Measurements from ENCODE around the gene SNX17.
A peak's percentile ranks its signal among the peaks of the same experiment; 100 is the strongest.
"Not testable (repeated sequence)": the region's sequence is repeated elsewhere in the genome, so short reads cannot be mapped to it uniquely, and the experiment has no call there.

The SNX17 gene

DNA sequence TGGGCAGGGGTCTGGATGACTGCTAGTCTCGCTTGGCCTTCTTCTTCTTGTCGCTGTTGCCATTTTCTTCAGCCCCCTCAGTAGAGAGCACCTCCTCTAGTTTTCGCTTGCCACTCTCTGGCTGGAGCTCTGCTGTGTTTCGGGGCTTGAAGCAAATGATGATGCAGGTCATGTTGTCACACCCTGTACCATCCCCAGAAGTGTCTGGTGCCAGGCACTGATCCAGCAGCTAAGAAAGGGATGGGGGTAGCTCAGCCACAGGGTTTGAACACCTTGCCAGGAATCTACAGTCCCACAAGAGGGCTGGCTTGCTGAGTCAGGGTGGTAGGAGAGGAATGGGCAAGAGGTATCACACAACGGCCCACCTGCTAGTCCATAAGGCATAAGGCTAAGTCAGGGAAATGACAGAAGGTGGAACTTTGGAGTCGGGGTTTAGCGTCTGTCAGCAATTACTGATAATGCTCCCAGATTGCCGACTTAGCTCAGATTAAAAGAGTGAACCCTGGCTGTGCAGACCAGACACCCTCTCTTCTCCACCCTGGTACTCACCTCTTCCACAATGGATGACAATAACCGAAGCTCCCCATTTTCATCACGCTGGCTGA is 11.3 kb downstream of the SNX17 start:
- intact Hi-C loops (cut with DNase I), result no loop called here
- DNase-seq, result no peak

DNA sequence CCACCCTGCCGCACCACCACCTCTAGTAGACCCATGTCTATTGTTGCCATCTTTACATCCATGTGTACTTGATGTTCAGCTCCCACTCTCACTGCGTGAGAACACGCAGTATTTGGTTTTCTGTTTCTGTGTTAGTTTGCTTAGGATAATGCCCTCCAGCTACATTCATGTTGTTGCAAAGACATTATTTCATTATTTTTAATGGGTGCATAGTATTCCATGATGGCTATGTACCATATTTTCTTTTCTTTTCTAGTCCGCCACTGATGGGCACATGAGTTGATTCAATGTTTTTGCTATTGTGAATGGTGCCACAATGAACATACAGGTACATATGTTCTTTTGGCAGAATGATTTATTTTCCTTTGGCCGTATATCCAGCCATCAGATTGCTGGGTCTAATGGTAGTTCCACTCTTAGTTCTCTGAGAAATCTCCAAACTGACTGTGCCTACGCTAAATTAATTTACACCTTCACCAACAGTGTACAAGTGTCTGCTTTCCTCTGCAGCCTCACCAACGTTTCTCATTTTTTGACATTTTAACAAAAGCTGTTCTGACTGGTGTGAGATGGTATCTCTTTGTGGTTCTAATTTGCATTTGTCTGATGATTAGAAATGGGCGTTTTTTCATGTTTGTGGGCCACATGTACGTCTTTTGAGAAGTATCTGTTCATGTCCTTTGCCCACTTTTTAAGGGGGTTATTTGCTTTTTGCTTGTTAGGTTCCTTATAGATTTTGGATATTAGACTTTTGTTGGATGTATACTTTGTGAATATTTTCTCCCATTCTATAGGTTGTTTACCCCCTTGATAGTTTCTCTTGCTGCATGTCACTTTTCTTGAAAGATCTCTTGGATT is 20.6 kb downstream of the SNX17 start:
- no peak for DNase-seq
- intact Hi-C loops (cut with DNase I), result no loop called here

DNA sequence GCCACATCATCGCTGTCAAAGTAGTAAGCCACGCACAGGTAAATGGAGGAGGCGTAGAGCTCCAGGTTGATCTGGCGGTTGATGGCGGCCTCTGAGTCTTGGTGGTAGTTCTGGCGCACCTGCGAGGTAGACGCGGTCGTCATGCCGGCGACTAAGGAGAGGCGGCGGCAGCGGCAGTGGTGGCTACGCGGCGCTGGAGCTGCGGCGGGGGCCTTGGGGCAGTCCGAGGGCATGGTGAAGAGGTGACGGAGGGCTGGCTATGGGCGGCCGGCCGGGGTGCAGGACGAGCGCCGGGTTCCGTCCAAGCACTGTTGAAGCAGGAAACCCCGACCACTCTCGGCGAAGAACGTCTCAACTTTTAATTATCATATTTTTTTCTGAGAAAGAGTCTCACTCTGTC is 22.8 kb downstream of the SNX17 start:
- DNase-seq, result no peak
- intact Hi-C loops (cut with DNase I), result no loop called here

DNA sequence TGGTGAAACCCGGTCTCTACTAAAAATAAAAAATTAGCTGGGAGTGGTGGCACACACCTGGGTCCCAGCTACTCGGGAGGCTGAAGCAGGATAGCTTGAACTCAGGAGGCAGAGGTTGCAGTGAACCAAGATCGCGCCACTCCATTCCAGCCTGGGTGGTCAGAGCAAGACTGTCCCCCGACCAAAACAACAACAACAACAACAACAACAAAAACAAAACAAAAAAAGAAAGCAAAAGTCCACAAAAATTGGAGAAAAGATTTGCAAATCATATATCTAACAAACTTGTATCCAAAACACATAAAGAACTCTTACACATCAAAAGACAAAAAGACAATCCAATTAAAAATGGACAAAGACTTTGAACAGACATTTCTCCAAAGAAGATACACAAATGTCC is 28.5 kb downstream of the SNX17 start:
- intact Hi-C loops (cut with DNase I), result no loop called here
- no peak for DNase-seq

DNA sequence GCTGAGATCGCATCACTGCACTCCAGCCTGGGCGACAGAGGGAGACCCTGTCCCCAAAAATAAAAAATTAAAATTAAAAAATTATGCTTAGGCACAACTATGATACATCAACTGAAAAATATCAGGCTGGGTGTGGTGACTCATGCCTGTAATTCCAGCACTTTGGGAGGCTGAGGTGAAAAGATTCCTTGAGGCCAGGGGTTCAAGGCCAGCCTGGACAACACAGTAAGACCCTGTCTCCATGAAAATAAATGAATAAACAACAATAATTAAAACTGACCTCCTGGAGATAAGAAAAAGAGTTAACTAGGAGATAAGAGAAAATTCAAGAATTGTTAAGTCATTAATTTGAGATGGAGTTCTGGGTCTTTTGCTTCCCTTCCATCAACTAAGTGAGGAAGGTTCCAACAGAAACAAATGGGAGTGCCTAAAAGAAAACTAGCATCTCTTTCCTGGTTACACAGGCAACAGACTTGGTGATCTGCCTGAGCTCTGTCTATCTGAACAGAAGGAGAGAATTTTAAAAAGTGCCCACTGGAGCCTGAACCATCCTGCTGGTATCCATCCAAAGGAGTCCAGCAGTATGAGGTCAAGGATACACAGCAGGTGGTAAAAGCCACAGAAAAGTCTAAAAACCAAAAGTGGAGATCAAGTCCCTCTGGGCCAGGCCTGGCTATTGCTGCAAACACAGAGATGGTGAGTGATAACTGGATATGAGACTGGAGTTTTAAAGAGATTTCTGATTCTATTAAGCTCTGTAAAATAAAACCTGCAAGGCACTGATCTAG is 30.1 kb downstream of the SNX17 start:
- intact Hi-C loops (cut with DNase I), result no loop called here
- DNase-seq, result no peak

DNA sequence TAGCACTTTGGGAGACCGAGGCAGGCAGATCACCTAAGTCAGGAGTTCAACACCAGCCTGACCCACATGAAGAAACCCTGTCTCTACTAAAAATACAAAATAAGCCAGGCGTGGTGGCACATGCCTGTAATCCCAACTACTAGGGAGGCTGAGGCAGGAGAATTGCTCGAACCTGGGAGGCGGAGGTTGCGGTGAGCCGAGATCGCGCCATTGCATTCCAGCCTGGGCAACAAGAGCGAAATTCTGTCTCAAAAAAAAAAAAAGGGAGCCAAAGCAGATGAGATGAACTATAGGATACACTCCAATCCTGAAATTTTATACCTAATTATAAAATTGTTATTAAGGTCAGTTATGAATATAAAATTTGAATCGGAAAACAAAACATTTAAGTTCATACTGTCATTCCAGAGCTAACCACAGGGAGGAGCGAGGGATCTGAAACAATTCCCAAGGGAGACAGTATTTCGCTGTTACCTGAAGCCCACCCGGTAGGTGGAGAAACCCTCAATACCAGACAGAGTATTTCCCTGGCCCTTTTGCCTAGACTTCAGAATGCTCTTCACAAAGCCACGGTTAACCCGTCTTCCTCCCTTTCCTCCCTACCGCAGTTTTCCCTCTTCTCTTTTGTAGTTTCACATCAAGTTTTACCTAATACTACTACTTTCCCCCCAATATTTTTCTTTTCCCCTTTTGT is 37.5 kb downstream of the SNX17 start:
- DNase-seq, result peak in 12 of 42 donors; percentile 6 to 43 (median 16)
- intact Hi-C loops (cut with DNase I), result loop anchor here (2.0 kb wide), 1 partner anchor 21 kb away; the partner anchor contains the start of gene NRBP1

DNA sequence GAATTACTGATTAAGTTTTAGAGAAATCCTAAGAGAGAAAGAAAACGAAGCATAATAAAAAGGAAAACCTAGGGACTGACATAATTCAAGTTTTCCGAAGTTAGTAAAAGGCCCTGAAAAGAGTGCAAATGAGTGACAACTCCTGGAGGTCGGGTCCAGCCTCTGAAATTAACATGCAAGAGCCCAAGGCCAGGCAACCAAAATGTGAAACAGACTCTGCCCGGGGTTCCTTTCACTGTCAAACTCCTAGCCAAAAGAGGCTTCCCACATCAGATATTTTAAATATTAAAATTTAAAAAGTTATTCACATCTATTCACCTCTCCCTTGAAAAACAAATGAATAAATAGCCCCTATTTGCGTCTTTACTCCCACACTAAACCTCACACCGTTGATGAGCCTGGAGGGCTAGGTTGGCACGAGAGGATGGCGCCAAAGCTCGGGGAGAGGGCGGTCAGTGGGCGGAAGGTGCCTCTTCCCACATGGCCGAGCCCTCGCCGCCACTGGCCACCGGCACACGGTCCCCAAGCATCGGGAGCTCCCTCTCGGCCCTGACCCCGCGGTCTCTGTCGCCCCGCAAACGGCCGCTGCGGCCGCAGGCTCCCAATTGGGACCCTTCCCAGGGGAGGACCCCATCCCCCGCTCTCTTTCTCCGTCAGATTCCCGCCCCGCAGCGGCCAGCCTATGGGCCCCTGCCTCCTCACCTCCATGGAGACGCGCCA is 38.3 kb downstream of the SNX17 start:
- DNase-seq, result peak in 7 of 42 donors; percentile 6 to 43 (median 17)
- intact Hi-C loops (cut with DNase I), result loop anchor here (1.0 to 2.0 kb wide), 2 partner anchors 20 to 28 kb away; partner anchors contain the start of genes NRBP1 and ZNF513

DNA sequence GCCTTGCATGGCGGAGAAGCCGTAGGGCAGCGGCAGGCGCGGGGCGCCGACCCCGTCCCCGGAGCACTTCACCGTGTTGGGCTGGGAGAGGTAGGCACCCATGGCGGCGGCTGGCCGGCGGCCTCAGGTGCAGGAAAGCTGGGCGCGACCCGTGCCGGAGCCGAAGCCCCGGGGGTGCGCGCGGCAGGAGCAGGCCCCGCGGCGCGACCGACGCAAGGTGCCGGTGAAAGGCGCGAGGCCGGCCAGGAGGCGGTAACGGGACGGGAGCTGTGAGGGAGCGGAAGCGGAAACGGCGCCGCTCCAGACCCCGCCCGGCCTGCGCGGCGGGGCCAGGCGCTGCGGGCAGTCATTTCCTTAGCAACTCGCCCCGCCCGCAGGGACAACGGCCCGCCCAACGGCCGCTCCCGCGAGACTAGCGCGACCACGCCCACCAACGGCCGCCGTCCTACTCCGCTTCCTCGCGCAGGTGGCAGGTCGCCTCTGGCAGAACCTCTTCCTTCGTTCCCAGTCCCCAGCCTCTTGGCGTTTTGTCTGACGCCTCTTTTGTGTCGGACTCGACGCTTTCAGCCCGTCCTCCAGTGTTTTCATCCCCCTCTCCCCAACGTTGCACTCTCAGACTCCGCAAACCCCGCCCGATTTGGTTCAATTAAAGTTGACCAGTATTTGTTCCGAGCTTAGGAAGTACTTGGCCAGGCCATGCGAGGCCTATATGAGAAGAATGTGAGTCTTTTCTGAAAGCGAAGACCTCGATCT is 39.1 kb downstream of the SNX17 start, which contains the start of gene PPM1G:
Gene PPM1G (minus strand): TSS at position 271 of the 753 bp plus-strand sequence. CDS start 169 bp downstream, at position 102.
- intact Hi-C loops (cut with DNase I), result loop anchor here (1.0 to 2.0 kb wide), 2 partner anchors 19 to 29 kb away; partner anchors contain the start of genes NRBP1 and ZNF513

DNA sequence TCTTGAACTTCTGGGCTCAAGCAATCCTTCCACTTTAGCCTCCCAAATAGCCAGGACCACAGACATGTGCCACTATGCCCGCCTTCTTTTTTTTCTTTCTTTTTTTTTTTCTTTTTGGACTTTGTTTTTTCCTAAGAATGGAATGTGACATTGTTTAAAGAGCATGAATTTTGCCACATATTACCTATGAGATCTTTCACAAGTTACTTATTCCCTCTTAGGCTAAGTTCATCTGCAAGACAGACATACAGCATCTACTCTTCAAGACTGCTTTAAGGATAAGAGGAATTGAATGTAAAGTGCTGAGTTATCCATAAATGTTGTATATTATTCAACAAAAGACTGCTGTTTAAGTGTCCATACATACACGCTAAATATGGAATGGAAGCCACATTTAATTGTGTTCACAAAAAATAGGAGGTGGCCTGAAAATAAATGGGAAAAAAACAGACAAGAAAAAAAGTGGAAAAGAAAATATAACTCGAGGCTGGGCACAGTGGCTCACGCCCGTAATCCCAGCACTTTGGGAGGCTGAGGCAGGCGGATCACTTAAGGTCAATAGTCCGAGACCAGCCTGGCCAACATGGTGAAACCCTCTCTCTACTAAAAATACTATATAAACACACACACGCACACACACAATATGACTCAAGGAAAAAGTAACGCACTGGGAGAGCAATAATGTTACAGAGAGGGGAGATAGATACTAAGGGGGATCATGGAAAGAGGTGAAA is 42.2 kb downstream of the SNX17 start:
- intact Hi-C loops (cut with DNase I), result no loop called here
- DNase-seq, result no peak

More for the DNA sequence above, 39.1 kb downstream of the SNX17 start, which contains the start of gene PPM1G:
- DNase-seq, result peak; percentile 90 to 99 (median 98)

DNA sequence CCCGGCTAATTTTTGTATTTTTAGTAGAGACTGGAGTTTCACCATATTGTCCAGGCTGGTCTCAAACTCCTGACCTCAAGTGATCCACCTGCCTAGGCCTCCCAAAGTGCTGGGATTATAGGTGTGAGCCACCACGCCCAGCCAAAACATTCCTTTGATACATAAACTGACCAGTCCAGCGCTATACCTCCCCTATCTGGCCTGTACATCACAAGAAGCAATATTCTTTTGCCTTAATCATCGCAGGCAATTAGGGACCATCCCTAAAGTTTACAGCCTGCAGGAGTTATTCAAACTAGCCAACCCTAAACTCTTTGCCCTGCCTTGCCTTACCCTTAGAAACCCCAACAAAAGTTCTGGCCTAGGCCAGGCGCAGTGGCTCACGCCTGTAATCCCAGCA is 45.7 kb downstream of the SNX17 start:
- DNase-seq, result no peak
- intact Hi-C loops (cut with DNase I), result no loop called here

DNA sequence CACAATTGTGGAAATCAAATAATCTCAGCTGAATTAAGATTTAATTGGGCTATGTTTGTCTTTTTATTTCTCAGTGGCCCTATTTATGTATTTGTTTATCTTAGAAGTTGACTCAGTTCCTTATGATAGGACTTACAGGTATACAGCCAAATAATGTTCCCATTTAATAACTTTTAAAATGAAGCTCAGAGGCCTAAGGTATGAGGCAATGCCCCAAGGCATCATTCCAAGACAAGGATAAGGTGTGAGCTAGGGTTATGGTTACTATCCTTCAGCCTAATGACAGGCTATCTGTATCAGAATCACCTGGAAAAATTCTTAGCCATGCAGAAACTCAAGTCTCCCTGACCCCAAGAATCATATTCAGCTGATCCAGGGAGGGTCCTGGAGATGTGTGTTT is 50.6 kb downstream of the SNX17 start:
- intact Hi-C loops (cut with DNase I), result no loop called here

DNA sequence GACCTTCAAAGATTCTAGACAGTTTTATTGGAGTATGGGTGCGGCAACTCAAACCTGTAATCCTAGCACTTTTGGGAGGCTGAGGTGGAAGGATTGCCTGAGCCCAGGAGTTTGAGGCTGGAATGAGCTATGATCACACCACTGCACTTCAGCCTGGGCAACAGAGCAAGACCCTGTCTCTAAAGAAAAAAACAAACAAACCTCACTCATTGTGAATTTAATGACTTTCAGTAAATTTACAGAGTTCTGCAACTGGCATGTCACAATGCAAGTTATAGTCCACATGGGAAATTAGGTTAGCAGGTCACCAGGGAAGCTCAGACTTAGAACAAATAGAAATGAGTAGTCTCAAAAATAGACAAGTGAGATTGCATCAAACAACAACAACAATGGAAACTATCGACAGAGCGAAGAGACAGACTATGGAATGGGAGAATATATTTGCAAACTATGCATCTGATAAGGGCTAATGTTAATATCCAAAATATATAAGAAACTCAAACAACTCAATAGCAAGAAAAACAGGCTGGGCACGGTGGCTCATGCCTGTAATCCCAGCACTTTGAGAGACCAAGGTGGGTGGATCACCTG is 51.3 kb downstream of the SNX17 start:
- no peak for DNase-seq
- intact Hi-C loops (cut with DNase I), result no loop called here

More for the DNA sequence above, 50.6 kb downstream of the SNX17 start:
- DNase-seq, result no peak

DNA sequence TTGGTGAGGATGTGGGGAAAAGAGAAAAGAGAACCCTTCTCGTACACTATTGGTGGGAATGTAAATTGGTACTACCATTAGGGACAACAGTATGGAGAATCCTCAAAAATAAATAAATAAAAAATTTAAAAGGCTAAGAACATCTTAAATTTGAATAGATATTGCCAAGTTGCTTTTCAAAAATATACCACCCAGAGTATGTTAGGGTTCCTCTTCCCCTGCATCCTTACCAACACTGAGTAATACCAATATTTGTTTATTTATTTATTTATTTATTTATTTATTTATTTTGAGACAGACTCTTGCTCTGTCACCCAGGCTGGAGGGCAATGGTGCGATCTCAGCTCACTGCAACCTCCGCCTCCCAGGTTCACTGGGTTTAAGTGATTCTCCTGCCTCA is 52.5 kb downstream of the SNX17 start:
- no peak for DNase-seq
- intact Hi-C loops (cut with DNase I), result no loop called here

DNA sequence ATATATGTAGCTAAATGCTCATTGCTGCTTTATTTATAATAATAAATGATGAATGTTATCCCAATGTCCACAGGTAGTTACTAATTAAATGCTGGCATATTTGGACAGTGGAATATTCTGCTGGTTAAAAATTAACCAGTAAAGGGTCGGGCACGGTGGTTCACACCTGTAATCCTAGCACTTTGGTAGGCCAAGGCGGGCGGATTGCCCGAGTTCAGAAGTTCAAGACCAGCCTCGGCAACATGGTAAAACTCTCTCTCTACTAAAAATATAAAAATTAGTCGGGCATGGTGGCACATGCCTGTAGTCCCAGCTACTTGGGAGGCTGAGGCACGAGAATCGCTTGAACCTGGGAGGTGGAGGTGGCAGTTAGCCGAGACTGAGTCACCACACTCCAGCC is 54.6 kb downstream of the SNX17 start:
- DNase-seq, result not testable (repeated sequence)
- intact Hi-C loops (cut with DNase I), result loop anchor here (5.0 kb wide), 3 partner anchors 53 to 213 kb away; partner anchors contain the start of genes ATRAID, EIF2B4, IFT172 and SLC5A6
